K562 (cell line): ENCODE measurements around the gene TRUB2. TPM values are rescaled to one million over a fixed set of nuclear protein-coding genes. Genes with fewer than 3 reads are reported as not detected.

Experiments used
- ATAC-seq: fragments of 200-7000 bp; cut with Tn5 transposase; 3 replicates; pipeline ENCODE4 v1.9.1; 2020; ENCODE audit warnings: moderate library complexity
- BruUV-seq: library from RNA; stranded (reverse); fragments of 400-500 nt; replicated peaks from 2 replicates; lab custom pipeline; 2021; lab: Mats Ljungman, UMichigan
- CTCF ChIA-PET: fragments of 300-600 bp; formaldehyde crosslinking; extraction: SDS; loops from one replicate; lab custom pipeline; 2021; ENCODE audit warnings: low intra/inter-chr PET ratio; lab: Yijun Ruan, JAX
- POLR2A ChIA-PET: fragments of 300-600, 350-650 bp; sonication (Branson Sonifier 250); formaldehyde crosslinking; extraction: SDS; loops from one replicate; lab custom pipeline; 2021; ENCODE audit warnings: antibody characterized with exemption, inconsistent platforms; lab: Yijun Ruan, JAX
- DNase-seq, 4 experiments: peaks; one replicate each; pipeline versions ENCODE4 v3.0.0 to v3.0.0-alpha.2; 2011 to 2018; ENCODE audit warnings: low spot score in 3 of 4, mixed read lengths in 3 of 4; ENCODE audit errors: extremely low read depth in 1 of 4
- FAIRE-seq: peaks from 2 replicates; lab custom pipeline; 2011; peaks lifted over from hg19 to GRCh38; lab: Jason Lieb, UNC
- H2AFZ ChIP-seq: 2 replicates; pipeline ENCODE4 v1.6.0; 2011; ENCODE audit warnings: low read depth, low read length, control low read depth, inconsistent platforms
- H3K27ac ChIP-seq: fragments of 200-600 bp; 3 replicates; pipeline ENCODE4 v1.8.0; 2011; ENCODE audit warnings: low read depth, mild to moderate bottlenecking, control low read depth, inconsistent platforms, low read length, moderate library complexity, mixed read lengths; ENCODE audit errors: extremely low read depth
- H3K27me3 ChIP-seq, 2 experiments: fragments of 300-600 bp in 1 of 2; 2 replicates in 1 of 2; 3 replicates in 1 of 2; pipeline versions ENCODE4 v1.6.0 to v1.8.0; 2011; ENCODE audit warnings: inconsistent platforms in 2 of 2, low read length in 2 of 2, mild to moderate bottlenecking in 1 of 2, mixed read lengths in 1 of 2, moderate library complexity in 1 of 2; ENCODE audit not compliant: control insufficient read depth in 2 of 2, insufficient read depth in 2 of 2
- H3K36me3 ChIP-seq: fragments of 300-600 bp; 3 replicates; pipeline ENCODE4 v1.8.0; 2011; ENCODE audit warnings: mild to moderate bottlenecking, low read length, inconsistent platforms; ENCODE audit not compliant: control insufficient read depth, insufficient read depth
- H3K4me1 ChIP-seq, 2 experiments: fragments of 200-600 bp in 1 of 2; replicated peaks in 1 of 2; 2 replicates in 1 of 2; 3 replicates in 1 of 2; pipeline versions ENCODE4 v1.5.1 to v1.8.0; 2011; ENCODE audit warnings: inconsistent platforms in 2 of 2, low read length in 2 of 2, mild to moderate bottlenecking in 1 of 2, mixed read lengths in 1 of 2, moderate library complexity in 1 of 2; ENCODE audit not compliant: control insufficient read depth in 2 of 2, insufficient read depth in 2 of 2
- H3K4me2 ChIP-seq: 2 replicates; pipeline ENCODE4 v1.6.1; 2011; ENCODE audit warnings: low read length, control low read depth, inconsistent platforms, mixed read lengths; ENCODE audit not compliant: insufficient read depth
- H3K4me3 ChIP-seq: fragments of 200-600 bp; sonication (generic), shearing (Covaris generic); 2 replicates; pipeline ENCODE4 v1.5.1; 2016; ENCODE audit warnings: control low read depth, inconsistent platforms
- H3K79me2 ChIP-seq: fragments of 200-600 bp; 3 replicates; pipeline ENCODE4 v1.8.0; 2011; ENCODE audit warnings: low read length, inconsistent platforms; ENCODE audit not compliant: control insufficient read depth, insufficient read depth
- H3K9ac ChIP-seq, 2 experiments: 2 replicates each; pipeline versions ENCODE4 v1.6.0 to v1.6.1; 2011; ENCODE audit warnings: low read depth in 2 of 2, low read length in 2 of 2, control low read depth in 1 of 2, inconsistent platforms in 1 of 2, mild to moderate bottlenecking in 1 of 2, mixed read lengths in 1 of 2; ENCODE audit not compliant: insufficient read depth in 1 of 2
- H3K9me1 ChIP-seq: one replicate; pipeline ENCODE4 v1.6.0; 2011; ENCODE audit warnings: inconsistent platforms, mild to moderate bottlenecking, low read length, moderate library complexity; ENCODE audit not compliant: control insufficient read depth, insufficient read depth
- H3K9me3 ChIP-seq: replicated peaks from 2 replicates; pipeline ENCODE4 v1.5.1; 2011; ENCODE audit warnings: low read depth, low read length, inconsistent platforms; ENCODE audit not compliant: control insufficient read depth, insufficient read depth
- H4K20me1 ChIP-seq: replicated peaks from 2 replicates; pipeline ENCODE4 v1.6.1; 2011; ENCODE audit warnings: low read length, inconsistent platforms, mixed read lengths; ENCODE audit not compliant: control insufficient read depth, insufficient read depth
- E4F1 ChIP-seq: fragments of 250-450 bp; sonication (Bioruptor Pico); IDR thresholded peaks from 2 replicates; pipeline ENCODE4 v1.5.0; 2021; ENCODE audit warnings: mild to moderate bottlenecking, borderline replicate concordance
- MAFK ChIP-seq: IDR thresholded peaks from 2 replicates; pipeline ENCODE4 v1.6.1; 2011; ENCODE audit warnings: low read length, improper control_type of control experiment
- MECOM ChIP-seq: fragments of 250-450 bp; sonication (Bioruptor Pico); IDR thresholded peaks from 2 replicates; pipeline ENCODE4 v1.8.0; 2022; ENCODE audit warnings: inconsistent platforms
- MYC ChIP-seq, 2 experiments: fragments of 250-450 bp in 1 of 2; sonication (Bioruptor Pico) in 1 of 2; IDR thresholded peaks; 2 replicates each; pipeline versions ENCODE4 v1.5.1 to v1.6.1; 2012 to 2021; ENCODE audit warnings: low read depth in 2 of 2, borderline replicate concordance in 1 of 2, improper control_type of control experiment in 1 of 2, low read length in 1 of 2, mild to moderate bottlenecking in 1 of 2, moderate library complexity in 1 of 2
- NEUROD1 ChIP-seq: fragments of 150-350 bp; IDR thresholded peaks from 2 replicates; pipeline ENCODE4 v1.6.1; 2014; ENCODE audit warnings: borderline replicate concordance, low read length, low read depth; ENCODE audit not compliant: partially characterized antibody
- NFIC ChIP-seq: fragments of 450-650 bp; IDR thresholded peaks from 2 replicates; pipeline ENCODE4 v1.6.1; 2017; ENCODE audit warnings: mild to moderate bottlenecking, inconsistent platforms
- NRF1 ChIP-seq, 2 experiments: fragments of 450-650 bp; IDR thresholded peaks in 1 of 2; conservative IDR thresholded peaks in 1 of 2; 2 replicates each; pipeline ENCODE4 v1.6.1; 2014; ENCODE audit warnings: mild to moderate bottlenecking in 2 of 2
- RBM25 ChIP-seq: fragments of 200-400 bp; formaldehyde crosslinking; IDR thresholded peaks from 2 replicates; pipeline ENCODE4 v1.6.1; 2018; ENCODE audit warnings: low read length, low read depth, moderate library complexity; ENCODE audit not compliant: severe bottlenecking
- ZFP36 ChIP-seq: fragments of 150-350 bp; IDR thresholded peaks from 2 replicates; pipeline ENCODE4 v1.6.1; 2018; ENCODE audit warnings: low read length, low read depth; ENCODE audit not compliant: partially characterized antibody
- ZNF551 ChIP-seq: fragments of 250-450 bp; sonication (Bioruptor Pico); IDR thresholded peaks from 2 replicates; pipeline ENCODE4 v1.5.0; 2021; ENCODE audit warnings: mild to moderate bottlenecking, moderate library complexity
- ZNF780A ChIP-seq: fragments of 250-450 bp; sonication (Bioruptor Pico); IDR thresholded peaks from 2 replicates; pipeline ENCODE4 v1.5.0; 2021; ENCODE audit warnings: mild to moderate bottlenecking
- WGBS: fragments of 100-300 bp; shearing (Covaris generic); methylation state at CpG from one replicate; pipeline ENCODE4 v1.1.6; 2016; ENCODE audit warnings: low coverage, mixed read lengths; ENCODE audit not compliant: insufficient coverage; ENCODE audit errors: missing lambda C conversion rate; 5-methylcytosine and 5-hydroxymethylcytosine counted together
- in situ Hi-C: fragments of 300-500 bp; cut with MboI; formaldehyde crosslinking; loops from 4 replicates; pipeline ENCODE4 v1.15.0; 2018; ENCODE audit warnings: inconsistent platforms, mixed read lengths
- intact Hi-C: fragments of 100-400 bp; cut with micrococcal nuclease; formaldehyde crosslinking; loops from 2 replicates; pipeline ENCODE4 v1.14.2; 2022
- polyA plus RNA-seq, 8 experiments: library from polyadenylated mRNA; depleted of rRNA in 4 of 8; stranded (reverse) in 5 of 8; unstranded in 3 of 8; fragments of >200 nt; fragmentation: Nextera tagmentation in 2 of 8; fragmentation: Illumina TruSeq in 1 of 8; extraction: Ambion mirVana in 2 of 8; extraction: Trizol in 1 of 8; gene quantifications; 2 replicates each; pipeline versions ENCODE4 v1.2.1 to v1.2.3, GENCODE V29; 2011 to 2014; ENCODE audit warnings: inconsistent platforms in 1 of 8, missing spikeins in 1 of 8
- total RNA-seq, 7 experiments: library from RNA; depleted of rRNA in 6 of 7; stranded (reverse); fragments of >200 nt in 6 of 7; fragmentation: Illumina TruSeq in 2 of 7; extraction: Trizol in 2 of 7; gene quantifications; 2 replicates each; pipeline versions ENCODE4 v1.2.1 to v1.2.3, GENCODE V29; 2011 to 2021; ENCODE audit warnings: low replicate concordance in 1 of 7
- TF ChIP-seq, protein P1 (sequence below), 2 experiments: fragments of 150-350 bp in 1 of 2; IDR thresholded peaks; 2 replicates each; pipeline ENCODE4 v1.6.1; 2012 to 2016; ENCODE audit warnings: low read depth in 2 of 2, low read length in 2 of 2, mild to moderate bottlenecking in 1 of 2, moderate library complexity in 1 of 2
- TF ChIP-seq, protein P2 (sequence below): fragments of 450-650 bp; IDR thresholded peaks from 2 replicates; pipeline ENCODE4 v1.6.1; 2016; ENCODE audit warnings: missing biosample characterization, missing genetic modification characterization

TRUB2 gene
- total and polyA plus RNA-seq, 9 of the 15 experiments (the other 6 are each of a cell fraction or from before 2014, with no cell fraction given) = 9.3 to 110 (median 63.0) TPM

GRCh38 chr9:128297221-128297773, 24.9 kb downstream of the TRUB2 start:
- H3K27me3 ChIP-seq = no peaks in the 10 kb centered on the region
- H2AFZ ChIP-seq = no peak overlapping the region
- intact Hi-C loops (loop anchor here (2.0 to 5.0 kb wide), 3 partner anchors 1390 to 1486 kb away; no protein-coding TSS in a partner anchor), in situ Hi-C loops (loop anchor here (25.0 kb wide), 1 partner anchor 1490 kb away; no protein-coding TSS in a partner anchor)
- no peak overlapping the region for H3K4me3 ChIP-seq
- no TSS peak for BruUV-seq
- peaks cover 38 to 42% of the 10 kb centered on the region in 2 experiments for H3K4me1 ChIP-seq
- ChIA-PET CTCF (no interaction called here), POLR2A (interaction anchor here (0.7 to 4.3 kb wide), 14 partner anchors 8 to 98 kb away, joined by 3 to 38 read pairs (median 3); partner anchors contain the start of genes GOLGA2 and SWI5)
- H3K9me3 ChIP-seq = no peaks in the 10 kb centered on the region
- H3K36me3 ChIP-seq = no peaks in the 10 kb centered on the region
- FAIRE-seq (no peak), ATAC-seq (no peak), DNase-seq (peak in 1 of 4 experiments; percentile 17)
- H4K20me1 ChIP-seq = 0 out of 2 replicates have a peak, but pooled peaks cover 4% of the 10 kb centered on the region
- peak overlapping the region; percentile 17 to 73; a peak in 3 of 4 replicates for H3K9ac ChIP-seq
- H3K27ac ChIP-seq = peak overlapping the region; percentile 49
- no peaks in the 10 kb centered on the region for H3K79me2 ChIP-seq
- 41% methylated on average over 2 of the region's 2 CpGs for WGBS
- peak overlapping the region; percentile 47 for H3K4me2 ChIP-seq
- H3K9me1 ChIP-seq = peaks cover 8% of the 10 kb centered on the region
- TF ChIP-seq RBM25 (peak; percentile 97), E4F1 (CRISPR knock-in tag) (no peak), ZNF780A (CRISPR knock-in tag) (peak; percentile 24; the same call in 1 of the 2 replicates), NFIC (no peak), MYC (IDR thresholded peaks at IDR 0.05; ENCODE audit: low read depth, low read length) (no peak; the same call in 1 of the 2 replicates), MYC (CRISPR knock-in tag; IDR thresholded peaks at IDR 0.05; ENCODE audit: borderline replicate concordance, low read depth) (0 out of 2 replicates have a peak, but pooled peaks have one; percentile 1), ZFP36 (peak; percentile 96), MECOM (peak; percentile 62; the same call in 1 of the 2 replicates), MAFK (0 out of 2 replicates have a peak, but pooled peaks have one; percentile 17), NRF1 (conservative IDR thresholded peaks at IDR 0.05 in 1 of 2, IDR thresholded peaks at IDR 0.05 in 1 of 2) (no peak), NEUROD1 (peak; percentile 17), ZNF551 (CRISPR knock-in tag) (peak; percentile 31; the same call in 1 of the 2 replicates)
- TF ChIP-seq, protein P1, sequence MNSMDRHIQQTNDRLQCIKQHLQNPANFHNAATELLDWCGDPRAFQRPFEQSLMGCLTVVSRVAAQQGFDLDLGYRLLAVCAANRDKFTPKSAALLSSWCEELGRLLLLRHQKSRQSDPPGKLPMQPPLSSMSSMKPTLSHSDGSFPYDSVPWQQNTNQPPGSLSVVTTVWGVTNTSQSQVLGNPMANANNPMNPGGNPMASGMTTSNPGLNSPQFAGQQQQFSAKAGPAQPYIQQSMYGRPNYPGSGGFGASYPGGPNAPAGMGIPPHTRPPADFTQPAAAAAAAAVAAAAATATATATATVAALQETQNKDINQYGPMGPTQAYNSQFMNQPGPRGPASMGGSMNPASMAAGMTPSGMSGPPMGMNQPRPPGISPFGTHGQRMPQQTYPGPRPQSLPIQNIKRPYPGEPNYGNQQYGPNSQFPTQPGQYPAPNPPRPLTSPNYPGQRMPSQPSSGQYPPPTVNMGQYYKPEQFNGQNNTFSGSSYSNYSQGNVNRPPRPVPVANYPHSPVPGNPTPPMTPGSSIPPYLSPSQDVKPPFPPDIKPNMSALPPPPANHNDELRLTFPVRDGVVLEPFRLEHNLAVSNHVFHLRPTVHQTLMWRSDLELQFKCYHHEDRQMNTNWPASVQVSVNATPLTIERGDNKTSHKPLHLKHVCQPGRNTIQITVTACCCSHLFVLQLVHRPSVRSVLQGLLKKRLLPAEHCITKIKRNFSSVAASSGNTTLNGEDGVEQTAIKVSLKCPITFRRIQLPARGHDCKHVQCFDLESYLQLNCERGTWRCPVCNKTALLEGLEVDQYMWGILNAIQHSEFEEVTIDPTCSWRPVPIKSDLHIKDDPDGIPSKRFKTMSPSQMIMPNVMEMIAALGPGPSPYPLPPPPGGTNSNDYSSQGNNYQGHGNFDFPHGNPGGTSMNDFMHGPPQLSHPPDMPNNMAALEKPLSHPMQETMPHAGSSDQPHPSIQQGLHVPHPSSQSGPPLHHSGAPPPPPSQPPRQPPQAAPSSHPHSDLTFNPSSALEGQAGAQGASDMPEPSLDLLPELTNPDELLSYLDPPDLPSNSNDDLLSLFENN (IDR thresholded peaks at IDR 0.05; ENCODE audit: low read depth in 2 of 2, low read length in 2 of 2) = no peak
- TF ChIP-seq, protein P2, sequence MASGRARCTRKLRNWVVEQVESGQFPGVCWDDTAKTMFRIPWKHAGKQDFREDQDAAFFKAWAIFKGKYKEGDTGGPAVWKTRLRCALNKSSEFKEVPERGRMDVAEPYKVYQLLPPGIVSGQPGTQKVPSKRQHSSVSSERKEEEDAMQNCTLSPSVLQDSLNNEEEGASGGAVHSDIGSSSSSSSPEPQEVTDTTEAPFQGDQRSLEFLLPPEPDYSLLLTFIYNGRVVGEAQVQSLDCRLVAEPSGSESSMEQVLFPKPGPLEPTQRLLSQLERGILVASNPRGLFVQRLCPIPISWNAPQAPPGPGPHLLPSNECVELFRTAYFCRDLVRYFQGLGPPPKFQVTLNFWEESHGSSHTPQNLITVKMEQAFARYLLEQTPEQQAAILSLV = no peak
